Mucosa of rectum (tissue), 2 donors: ENCODE measurements around the gene STARD13.
A peak's percentile ranks its signal among the peaks of the same experiment; 100 is the strongest.

Experiments used
- H3K27ac ChIP-seq, 2 donors: one replicate each; pipeline ENCODE4 v1.7.0; 2013; ENCODE audit warnings: inconsistent platforms in 2 of 2, low read depth in 2 of 2, low read length in 2 of 2
- H3K27me3 ChIP-seq, 2 donors: one replicate each; pipeline ENCODE4 v1.7.0; 2013; ENCODE audit warnings: low read length in 2 of 2; ENCODE audit not compliant: control insufficient read depth in 2 of 2, insufficient read depth in 2 of 2
- H3K36me3 ChIP-seq, 2 donors: one replicate each; pipeline ENCODE4 v1.7.0; 2013; ENCODE audit warnings: low read length in 2 of 2; ENCODE audit not compliant: control insufficient read depth in 2 of 2, insufficient read depth in 2 of 2
- H3K4me1 ChIP-seq, 2 donors: one replicate each; pipeline ENCODE4 v1.7.0; 2013; ENCODE audit warnings: low read length in 2 of 2, mild to moderate bottlenecking in 1 of 2; ENCODE audit not compliant: control insufficient read depth in 2 of 2, insufficient read depth in 2 of 2
- H3K4me3 ChIP-seq, 2 donors: one replicate each; pipeline ENCODE4 v1.7.0; 2013; ENCODE audit warnings: low read length in 2 of 2
- H3K9ac ChIP-seq, 2 donors: one replicate each; pipeline ENCODE4 v1.7.0; 2013; ENCODE audit warnings: low read length in 2 of 2, low read depth in 1 of 2, mild to moderate bottlenecking in 1 of 2
- H3K9me3 ChIP-seq, 2 donors: one replicate each; pipeline ENCODE4 v1.7.0; 2013; ENCODE audit warnings: low read length in 2 of 2; ENCODE audit not compliant: control insufficient read depth in 2 of 2
- donor health status: healthy.
- donor health status: Normal muscosa, but diverticular disease.

Gene STARD13

DNA sequence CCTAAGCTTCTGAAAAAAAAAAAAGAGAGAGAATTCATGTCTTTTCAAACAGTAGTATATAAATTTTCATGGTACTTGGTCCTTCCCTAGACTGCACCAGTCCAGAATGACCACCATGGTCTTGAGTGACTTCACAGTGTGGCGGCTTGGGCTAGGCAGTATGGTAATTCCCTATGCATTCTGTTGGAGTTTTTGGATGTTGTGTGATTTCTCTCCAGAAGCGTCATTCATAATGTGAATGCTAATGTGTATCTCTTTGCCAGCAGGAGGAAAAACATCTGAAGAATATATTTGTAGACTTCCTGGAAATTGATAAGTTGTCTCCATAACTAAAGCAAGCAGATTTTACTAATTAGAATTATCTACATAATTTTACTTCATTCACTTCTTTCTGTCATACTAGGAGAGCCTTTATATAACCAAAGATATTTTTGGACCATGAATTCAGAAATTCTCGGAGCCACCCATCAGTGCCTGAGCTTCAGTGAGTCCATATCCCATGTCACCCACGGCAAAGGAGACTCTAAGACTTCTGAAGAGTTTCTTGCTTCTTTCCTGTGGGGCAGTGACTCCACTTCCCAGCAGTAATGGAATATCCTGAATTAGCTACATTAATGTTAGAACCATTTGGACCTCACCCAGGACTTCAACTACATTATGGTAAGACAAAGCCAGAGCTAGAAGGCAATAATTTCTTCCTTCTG lies 8.4 kb downstream of the STARD13 start:
- H3K36me3 ChIP-seq, result peaks cover 0 to 2% of the 10 kb centered on the region in 2 donors
- H3K27ac ChIP-seq, result no peak overlapping the region
- no peak overlapping the region for H3K9ac ChIP-seq
- peaks cover 9 to 21% of the 10 kb centered on the region in 2 donors for H3K4me1 ChIP-seq
- H3K9me3 ChIP-seq, result no peaks in the 10 kb centered on the region
- no peak overlapping the region for H3K4me3 ChIP-seq
- H3K27me3 ChIP-seq, result no peaks in the 10 kb centered on the region

DNA sequence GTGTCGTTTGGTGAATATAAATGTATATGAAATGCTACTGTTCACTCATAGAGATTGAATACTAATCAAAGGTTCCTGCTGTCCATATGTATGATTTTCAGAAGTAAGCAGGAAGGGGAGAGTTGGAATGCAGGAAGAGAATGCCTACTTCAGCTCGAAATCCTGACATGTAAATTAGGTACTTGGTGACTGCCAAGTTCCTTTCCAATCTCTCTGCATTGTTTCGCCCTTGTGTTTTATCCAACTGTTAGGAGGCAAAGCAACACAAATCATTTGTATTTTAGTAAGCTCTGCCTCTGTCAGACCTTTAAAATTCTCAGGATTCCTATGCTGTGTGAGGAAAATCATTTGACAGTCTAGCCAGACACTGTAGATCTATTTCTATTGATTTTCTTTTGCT lies 9.0 kb downstream of the STARD13 start:
- H3K4me1 ChIP-seq, result peaks cover 14 to 25% of the 10 kb centered on the region in 2 donors
- no peak overlapping the region for H3K27ac ChIP-seq
- H3K36me3 ChIP-seq, result peaks cover 0 to 2% of the 10 kb centered on the region in 2 donors
- no peaks in the 10 kb centered on the region for H3K27me3 ChIP-seq
- H3K9ac ChIP-seq, result no peak overlapping the region
- no peaks in the 10 kb centered on the region for H3K9me3 ChIP-seq
- H3K4me3 ChIP-seq, result no peak overlapping the region

DNA sequence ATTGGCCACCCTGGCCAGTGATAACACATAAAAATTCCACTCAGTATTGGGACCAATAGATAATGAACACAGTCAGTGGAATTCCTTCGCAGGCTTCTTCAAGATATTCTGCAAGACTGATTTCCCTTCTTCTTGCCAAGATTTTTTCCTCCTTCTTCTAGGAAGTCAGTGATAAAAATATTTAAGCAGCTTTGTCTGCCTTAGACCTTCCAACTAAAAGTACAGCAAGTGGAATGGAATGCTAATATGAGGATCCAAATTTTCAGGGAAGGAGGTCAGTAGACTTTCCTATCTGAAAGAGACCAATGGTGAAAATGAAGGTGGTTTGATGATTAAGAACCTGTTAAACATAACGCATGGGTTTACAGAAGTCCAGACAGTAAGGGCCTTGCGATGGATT lies 9.6 kb downstream of the STARD13 start:
- Histone ChIP-seq H3K27me3 (no peaks in the 10 kb centered on the region), H3K4me1 (peaks cover 20 to 30% of the 10 kb centered on the region in 2 donors), H3K27ac (no peak overlapping the region), H3K9me3 (no peaks in the 10 kb centered on the region), H3K9ac (no peak overlapping the region), H3K36me3 (peaks cover 0 to 2% of the 10 kb centered on the region in 2 donors), H3K4me3 (no peak overlapping the region)

DNA sequence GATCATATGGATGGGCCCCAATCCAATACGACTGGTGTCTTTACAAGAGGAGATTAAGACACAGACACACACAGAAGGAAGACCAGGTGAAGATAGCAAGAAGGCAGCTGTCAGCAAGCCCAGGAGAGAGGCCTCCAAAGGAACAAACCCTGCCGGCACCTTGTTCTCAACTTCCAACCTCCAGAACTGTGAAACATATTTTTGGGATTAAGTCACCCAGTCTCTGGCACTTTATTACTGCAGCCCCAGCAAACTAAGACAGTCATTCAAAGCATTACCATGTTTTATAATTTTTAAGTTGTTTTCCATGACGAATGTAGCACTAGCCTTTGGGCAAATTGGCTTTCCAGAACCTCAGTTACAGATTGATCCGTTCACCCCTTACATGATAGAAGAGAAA lies 11.3 kb downstream of the STARD13 start:
- no peak overlapping the region for H3K27ac ChIP-seq
- peaks cover 19 to 25% of the 10 kb centered on the region in 2 donors for H3K4me1 ChIP-seq
- no peak overlapping the region for H3K4me3 ChIP-seq
- no peaks in the 10 kb centered on the region for H3K9me3 ChIP-seq
- no peak overlapping the region for H3K9ac ChIP-seq
- no peaks in the 10 kb centered on the region for H3K36me3 ChIP-seq
- no peaks in the 10 kb centered on the region for H3K27me3 ChIP-seq

DNA sequence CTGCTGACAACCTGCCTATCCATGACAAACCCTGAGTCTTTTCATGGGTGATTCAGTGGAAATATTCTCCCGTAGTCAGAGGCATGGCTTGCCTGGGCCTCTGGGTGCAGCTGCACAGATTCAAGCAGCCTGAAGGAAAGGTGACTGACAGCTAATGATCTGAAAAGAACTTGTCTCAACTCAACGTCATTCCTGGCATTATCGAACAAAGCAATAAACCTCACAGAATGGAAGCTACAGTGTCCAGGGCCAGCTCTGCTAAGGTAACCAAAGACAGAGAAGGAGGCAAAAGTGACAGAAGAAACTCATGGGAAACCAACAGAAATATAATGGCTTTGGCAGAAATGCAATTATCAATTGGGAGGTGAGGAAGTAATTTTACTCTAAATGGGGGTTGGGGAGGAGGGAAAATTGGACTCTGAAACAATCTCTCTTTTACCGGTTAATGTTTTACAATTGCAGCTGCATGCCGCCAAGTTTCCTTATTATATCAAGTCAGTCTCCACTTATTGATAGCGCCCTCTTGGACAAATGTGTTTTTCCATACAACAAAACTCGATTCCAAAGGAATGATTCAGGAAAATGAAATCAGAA lies 12.9 kb downstream of the STARD13 start:
- no peaks in the 10 kb centered on the region for H3K9me3 ChIP-seq
- H3K27me3 ChIP-seq, result no peaks in the 10 kb centered on the region
- no peaks in the 10 kb centered on the region for H3K36me3 ChIP-seq
- H3K4me3 ChIP-seq, result peak overlapping the region; percentile 49 to 60
- H3K4me1 ChIP-seq, result peaks cover 11 to 20% of the 10 kb centered on the region in 2 donors
- H3K9ac ChIP-seq, result peak overlapping the region in 1 of 2 donors; percentile 34
- H3K27ac ChIP-seq, result peak overlapping the region; percentile 62 to 69

DNA sequence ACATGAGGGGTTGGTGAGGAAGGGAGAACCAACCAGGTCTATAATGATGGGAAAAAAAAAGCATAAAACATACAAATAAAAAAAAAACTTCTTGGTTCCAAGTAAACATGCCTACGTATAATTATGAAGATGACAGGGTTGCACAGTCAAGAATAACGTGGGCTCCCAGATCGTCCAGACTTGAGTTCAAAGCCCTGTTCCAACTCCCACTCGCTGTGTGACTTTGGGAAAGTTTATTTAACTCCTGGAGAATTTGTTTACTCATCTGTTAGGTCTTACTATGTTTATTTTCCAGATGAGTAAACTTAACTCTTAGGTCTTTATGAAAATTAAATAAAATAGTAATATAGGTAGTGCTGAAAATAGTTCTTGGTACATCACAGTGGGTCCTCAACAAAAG lies 13.8 kb downstream of the STARD13 start:
- Histone ChIP-seq H3K27me3 (no peaks in the 10 kb centered on the region), H3K9me3 (no peaks in the 10 kb centered on the region), H3K4me3 (no peak overlapping the region), H3K4me1 (peaks cover 11 to 20% of the 10 kb centered on the region in 2 donors), H3K36me3 (no peaks in the 10 kb centered on the region), H3K9ac (no peak overlapping the region), H3K27ac (peak overlapping the region; percentile 62 to 69)

DNA sequence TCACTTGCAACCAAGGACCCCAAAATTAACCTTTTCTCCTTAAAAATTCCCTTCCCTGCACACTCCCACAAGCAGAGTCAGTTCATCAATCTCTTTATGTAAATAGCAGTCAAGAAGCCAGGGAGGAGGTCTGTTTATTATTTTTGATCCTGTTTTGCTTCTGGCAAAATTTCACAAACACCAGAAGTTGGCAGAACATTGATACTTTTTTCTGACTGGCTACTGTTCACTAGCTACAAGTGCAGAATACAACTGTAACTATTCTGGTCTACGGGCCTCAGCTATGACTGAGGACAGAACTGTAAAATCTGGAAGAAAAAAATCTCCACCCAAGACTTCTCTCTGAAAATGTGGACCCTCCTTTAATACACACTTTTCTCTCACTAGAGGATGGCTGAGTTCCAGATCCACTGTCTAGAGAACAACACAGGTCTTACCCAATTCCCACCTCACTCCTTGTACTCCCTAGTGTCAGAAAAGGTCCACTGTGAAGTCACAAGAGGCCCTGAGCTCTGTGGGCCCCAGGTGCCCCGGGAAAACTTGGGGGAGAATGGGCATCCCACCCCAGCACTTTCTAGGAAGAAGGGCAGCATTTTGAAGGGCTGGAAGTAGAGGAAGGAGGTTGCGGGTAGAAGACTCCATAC lies 14.5 kb downstream of the STARD13 start:
- H3K4me1 ChIP-seq, result peaks cover 11 to 20% of the 10 kb centered on the region in 2 donors
- peak overlapping the region; percentile 8 to 62 for H3K27ac ChIP-seq
- H3K9ac ChIP-seq, result peak overlapping the region in 1 of 2 donors; percentile 5

DNA sequence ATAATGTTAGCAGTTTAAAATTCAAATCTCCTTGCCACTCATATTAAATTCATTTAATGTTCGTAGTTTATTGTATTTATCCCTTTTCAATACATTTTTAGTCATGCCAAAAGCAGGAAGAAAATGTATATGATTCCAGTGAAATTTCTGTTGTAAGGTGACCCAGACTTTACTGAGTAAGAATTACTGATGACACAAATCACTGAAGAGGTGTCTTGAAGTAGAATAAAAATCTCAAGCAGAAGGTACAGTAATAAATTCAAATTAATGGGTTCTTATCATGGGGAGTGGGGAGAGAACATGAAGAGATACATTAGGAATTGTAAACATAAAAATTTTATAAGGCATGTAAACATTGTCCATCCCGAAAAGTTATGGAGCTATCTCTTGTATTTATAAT lies 19.9 kb downstream of the STARD13 start:
- Histone ChIP-seq H3K4me3 (no peak overlapping the region), H3K9ac (no peak overlapping the region), H3K27me3 (no peaks in the 10 kb centered on the region), H3K4me1 (peaks cover 5 to 29% of the 10 kb centered on the region in 2 donors), H3K27ac (no peak overlapping the region), H3K9me3 (no peaks in the 10 kb centered on the region), H3K36me3 (no peaks in the 10 kb centered on the region)

More for the DNA sequence above, 14.5 kb downstream of the STARD13 start:
- H3K27me3 ChIP-seq, result no peaks in the 10 kb centered on the region
- H3K9me3 ChIP-seq, result no peaks in the 10 kb centered on the region
- no peak overlapping the region for H3K4me3 ChIP-seq
- no peaks in the 10 kb centered on the region for H3K36me3 ChIP-seq

DNA sequence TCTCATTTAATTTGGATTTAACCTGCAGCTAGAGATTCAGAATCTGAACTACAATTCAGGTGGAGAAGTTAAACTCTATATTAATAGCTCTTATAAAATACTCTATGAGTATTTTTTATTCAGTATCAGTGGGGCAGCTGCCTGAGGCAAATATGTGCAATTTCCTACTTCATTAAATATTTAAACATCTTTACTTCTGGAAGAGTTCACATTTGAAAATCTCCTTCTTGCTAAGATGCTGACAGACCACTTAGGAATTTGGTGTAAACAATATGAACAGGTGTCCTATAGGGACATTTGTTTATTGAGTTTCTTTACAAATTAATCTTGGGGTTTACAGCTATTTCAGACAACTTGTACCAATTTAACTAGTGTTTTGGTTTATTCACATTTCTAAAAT lies 20.4 kb downstream of the STARD13 start:
- Histone ChIP-seq H3K27ac (peak overlapping the region in 1 of 2 donors; percentile 17), H3K4me1 (peaks cover 5 to 27% of the 10 kb centered on the region in 2 donors), H3K36me3 (no peaks in the 10 kb centered on the region), H3K9me3 (no peaks in the 10 kb centered on the region), H3K27me3 (no peaks in the 10 kb centered on the region), H3K9ac (no peak overlapping the region), H3K4me3 (no peak overlapping the region)

DNA sequence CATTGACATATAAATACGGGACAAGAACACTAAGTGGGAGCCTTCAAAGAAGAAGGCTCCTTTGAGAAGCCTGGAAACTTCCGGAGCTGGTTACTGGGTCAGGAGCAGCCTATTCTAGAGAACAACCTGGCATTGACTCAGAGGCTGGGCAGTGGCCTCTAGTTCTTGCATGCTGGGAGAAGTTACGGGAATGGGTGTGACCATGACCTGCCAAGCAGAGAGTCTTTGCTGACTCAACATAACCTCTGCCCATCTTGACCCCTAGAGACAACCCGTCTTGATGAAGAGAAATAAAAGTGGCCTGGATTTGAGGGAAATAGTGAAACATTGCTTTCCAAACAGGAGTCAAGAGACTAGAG lies 21.0 kb downstream of the STARD13 start:
- H3K9ac ChIP-seq, result no peak overlapping the region
- peaks cover 5 to 27% of the 10 kb centered on the region in 2 donors for H3K4me1 ChIP-seq

More for the DNA sequence above, 21.0 kb downstream of the STARD13 start:
- peak overlapping the region; percentile 17 to 42 for H3K27ac ChIP-seq
- H3K27me3 ChIP-seq, result no peaks in the 10 kb centered on the region
- no peaks in the 10 kb centered on the region for H3K36me3 ChIP-seq
- H3K9me3 ChIP-seq, result no peaks in the 10 kb centered on the region
- H3K4me3 ChIP-seq, result no peak overlapping the region
